IPS DF 6.9 (cell line): ENCODE results near the gene VIPR2.
"Not testable (repeated sequence)": the region's sequence is repeated elsewhere in the genome, so short reads cannot be mapped to it uniquely, and the experiment has no call there.

ENCODE experiments used
- DNase-seq: peaks from one replicate; pipeline ENCODE4 v3.0.0-alpha.2; 2013; ENCODE audit warnings: low read depth, low spot score
- H3K27ac ChIP-seq: one replicate; pipeline ENCODE4 v1.5.1; 2013; ENCODE audit warnings: low read length, control low read depth
- H3K27me3 ChIP-seq: 2 replicates; pipeline ENCODE4 v1.6.1; 2013; ENCODE audit warnings: mild to moderate bottlenecking, low read length; ENCODE audit not compliant: control insufficient read depth, insufficient read depth
- H3K36me3 ChIP-seq: 2 replicates; pipeline ENCODE4 v1.6.1; 2013; ENCODE audit warnings: low read length; ENCODE audit not compliant: control insufficient read depth, insufficient read depth
- H3K4me1 ChIP-seq: 2 replicates; pipeline ENCODE4 v1.6.1; 2013; ENCODE audit warnings: low read length; ENCODE audit not compliant: control insufficient read depth, insufficient read depth
- H3K4me3 ChIP-seq: 2 replicates; pipeline ENCODE4 v1.5.1; 2013; ENCODE audit warnings: mild to moderate bottlenecking, low read length
- H3K9me3 ChIP-seq: 2 replicates; pipeline ENCODE4 v1.6.1; 2013; ENCODE audit warnings: low read length, inconsistent platforms; ENCODE audit not compliant: control insufficient read depth, insufficient read depth
- WGBS: extraction: QIAGEN DNeasy Blood & Tissue Kit; methylation state at CpG from one replicate; pipeline ENCODE4 v1.1.7; 2013; ENCODE audit warnings: mixed read lengths, missing lambda C conversion rate; ENCODE audit not compliant: insufficient read length, insufficient coverage; 5-methylcytosine and 5-hydroxymethylcytosine counted together

VIPR2 gene

GRCh38 chr7:159091041-159091440 is 53.6 kb downstream of the VIPR2 start:
- no peak overlapping the region for H3K4me3 ChIP-seq
- H3K36me3 ChIP-seq = no peaks in the 10 kb centered on the region
- 100% methylated on average over 1 of the region's 13 CpGs for WGBS
- DNase-seq = no peak
- no peak overlapping the region for H3K27ac ChIP-seq
- H3K27me3 ChIP-seq = no peaks in the 10 kb centered on the region
- H3K9me3 ChIP-seq = no peaks in the 10 kb centered on the region
- H3K4me1 ChIP-seq = no peaks in the 10 kb centered on the region

GRCh38 chr7:159088016-159088865 is 56.4 kb downstream of the VIPR2 start:
- H3K27me3 ChIP-seq = no peaks in the 10 kb centered on the region
- H3K4me3 ChIP-seq = no peak overlapping the region
- H3K36me3 ChIP-seq = no peaks in the 10 kb centered on the region
- H3K4me1 ChIP-seq = no peaks in the 10 kb centered on the region
- H3K27ac ChIP-seq = no peak overlapping the region
- WGBS = no CpG with 5 or more reads among the region's 18 CpGs
- H3K9me3 ChIP-seq = no peaks in the 10 kb centered on the region
- DNase-seq = no peak

- DNase-seq = no peak
- Histone ChIP-seq H3K9me3 (no peaks in the 10 kb centered on the region), H3K36me3 (no peaks in the 10 kb centered on the region), H3K27ac (no peak overlapping the region), H3K4me3 (no peak overlapping the region), H3K4me1 (no peaks in the 10 kb centered on the region), H3K27me3 (no peaks in the 10 kb centered on the region)
- no CpG with 5 or more reads among the region's 10 CpGs for WGBS
Measured at GRCh38 chr7:159086301-159086925, 58.3 kb downstream of the VIPR2 start.

GRCh38 chr7:159084069-159084801 is 60.4 kb downstream of the VIPR2 start:
- no CpG with 5 or more reads among the region's 27 CpGs for WGBS
- Histone ChIP-seq H3K27me3 (no peaks in the 10 kb centered on the region), H3K36me3 (no peaks in the 10 kb centered on the region), H3K4me1 (no peaks in the 10 kb centered on the region), H3K9me3 (no peaks in the 10 kb centered on the region), H3K4me3 (no peak overlapping the region), H3K27ac (no peak overlapping the region)
- no peak for DNase-seq

GRCh38 chr7:159083698-159084068 is 61.0 kb downstream of the VIPR2 start:
- H3K27me3 ChIP-seq = no peaks in the 10 kb centered on the region
- H3K4me3 ChIP-seq = no peak overlapping the region
- no peaks in the 10 kb centered on the region for H3K9me3 ChIP-seq
- no peak overlapping the region for H3K27ac ChIP-seq
- no peaks in the 10 kb centered on the region for H3K4me1 ChIP-seq
- no peak for DNase-seq
- H3K36me3 ChIP-seq = no peaks in the 10 kb centered on the region
- WGBS = no CpG with 5 or more reads among the region's 2 CpGs

GRCh38 chr7:159083001-159083697 is 61.5 kb downstream of the VIPR2 start:
- Histone ChIP-seq H3K36me3 (no peaks in the 10 kb centered on the region), H3K9me3 (no peaks in the 10 kb centered on the region)
- WGBS = no CpG with 5 or more reads among the region's 13 CpGs

GRCh38 chr7:159082075-159082474 is 62.6 kb downstream of the VIPR2 start:
- not testable (repeated sequence) for H3K36me3 ChIP-seq, H3K27me3 ChIP-seq, H3K4me1 ChIP-seq, H3K27ac ChIP-seq, DNase-seq, H3K9me3 ChIP-seq, H3K4me3 ChIP-seq
- WGBS = no CpG with 5 or more reads among the region's 5 CpGs

More at GRCh38 chr7:159083001-159083697, 61.5 kb downstream of the VIPR2 start:
- no peak for DNase-seq
- Histone ChIP-seq H3K4me3 (no peak overlapping the region), H3K27me3 (no peaks in the 10 kb centered on the region), H3K4me1 (no peaks in the 10 kb centered on the region), H3K27ac (no peak overlapping the region)

GRCh38 chr7:159078911-159079270 is 65.8 kb downstream of the VIPR2 start:
- no peak overlapping the region for H3K4me3 ChIP-seq
- H3K36me3 ChIP-seq = no peaks in the 10 kb centered on the region
- no peaks in the 10 kb centered on the region for H3K4me1 ChIP-seq
- no peaks in the 10 kb centered on the region for H3K9me3 ChIP-seq
- H3K27me3 ChIP-seq = no peaks in the 10 kb centered on the region
- no CpG with 5 or more reads among the region's 6 CpGs for WGBS
- no peak overlapping the region for H3K27ac ChIP-seq
- DNase-seq = no peak

GRCh38 chr7:159078193-159078910 is 66.3 kb downstream of the VIPR2 start:
- no peak for DNase-seq

GRCh38 chr7:159076333-159076732 is 68.3 kb downstream of the VIPR2 start:
- Histone ChIP-seq H3K4me1 (no peaks in the 10 kb centered on the region), H3K9me3 (no peaks in the 10 kb centered on the region), H3K36me3 (no peaks in the 10 kb centered on the region), H3K27ac (no peak overlapping the region), H3K27me3 (no peaks in the 10 kb centered on the region), H3K4me3 (no peak overlapping the region)
- DNase-seq = no peak

More at GRCh38 chr7:159078193-159078910, 66.3 kb downstream of the VIPR2 start:
- H3K4me3 ChIP-seq = no peak overlapping the region
- no peaks in the 10 kb centered on the region for H3K9me3 ChIP-seq
- no peak overlapping the region for H3K27ac ChIP-seq
- WGBS = no CpG with 5 or more reads among the region's 9 CpGs
- H3K4me1 ChIP-seq = no peaks in the 10 kb centered on the region
- no peaks in the 10 kb centered on the region for H3K27me3 ChIP-seq
- no peaks in the 10 kb centered on the region for H3K36me3 ChIP-seq
